K562 (cell line): Measurements from ENCODE around the gene BHLHE40. TPM values are rescaled to one million over a fixed set of nuclear protein-coding genes. Genes with fewer than 3 reads are reported as not detected.
A peak's percentile ranks its signal among the peaks of the same experiment; 100 is the strongest.

Experiments used
- FIP1L1 ChIP-seq: fragments of 200-400 bp; formaldehyde crosslinking; IDR thresholded peaks from 2 replicates; pipeline ENCODE4 v1.6.1; 2018; ENCODE audit warnings: mild to moderate bottlenecking, low read depth, low read length; ENCODE audit not compliant: poor library complexity, severe bottlenecking
- HBP1 ChIP-seq: fragments of 450-650 bp; formaldehyde crosslinking; IDR thresholded peaks from 2 replicates; pipeline ENCODE4 v1.4.0; 2022; ENCODE audit warnings: missing genetic modification characterization
- KLF13 ChIP-seq: fragments of 450-650 bp; IDR thresholded peaks from 2 replicates; pipeline ENCODE4 v1.6.1; 2016; ENCODE audit warnings: missing genetic modification characterization, low read depth, mild to moderate bottlenecking, missing compliant biosample characterization, moderate library complexity, borderline replicate concordance
- MITF ChIP-seq: IDR thresholded peaks from 2 replicates; pipeline ENCODE4 v1.6.1; 2014; ENCODE audit warnings: antibody characterized with exemption
- POLR2H ChIP-seq: IDR thresholded peaks from 2 replicates; pipeline ENCODE4 v1.6.1; 2016; ENCODE audit warnings: missing genetic modification characterization, low read depth, mild to moderate bottlenecking, control low read depth, missing compliant biosample characterization, moderate library complexity
- SMARCA4 ChIP-seq: fragments of 450-650 bp; IDR thresholded peaks from 2 replicates; pipeline ENCODE4 v1.6.1; 2016
- TEAD2 ChIP-seq: fragments of 450-650 bp; IDR thresholded peaks from 2 replicates; pipeline ENCODE4 v1.6.1; 2016; ENCODE audit warnings: missing genetic modification characterization, control low read depth, missing compliant biosample characterization
- ZNF23 ChIP-seq: fragments of 250-450 bp; sonication (Bioruptor Pico); IDR thresholded peaks from 2 replicates; pipeline ENCODE4 v1.4.0; 2020; ENCODE audit warnings: mild to moderate bottlenecking
- ZNF57 ChIP-seq: fragments of 450-650 bp; formaldehyde crosslinking; IDR thresholded peaks from 2 replicates; pipeline ENCODE4 v1.4.0; 2020; ENCODE audit warnings: mild to moderate bottlenecking, moderate library complexity
- ZNF77 ChIP-seq: fragments of 250-450 bp; sonication (Bioruptor Pico); IDR thresholded peaks from 2 replicates; pipeline ENCODE4 v1.5.0; 2020
- polyA plus RNA-seq, 8 experiments: library from polyadenylated mRNA; depleted of rRNA in 4 of 8; stranded (reverse) in 5 of 8; unstranded in 3 of 8; fragments of >200 nt; fragmentation: Nextera tagmentation in 2 of 8; fragmentation: Illumina TruSeq in 1 of 8; extraction: Ambion mirVana in 2 of 8; extraction: Trizol in 1 of 8; gene quantifications; 2 replicates each; pipeline versions ENCODE4 v1.2.1 to v1.2.3, GENCODE V29; 2011 to 2014; ENCODE audit warnings: inconsistent platforms in 1 of 8, missing spikeins in 1 of 8
- total RNA-seq, 7 experiments: library from RNA; depleted of rRNA in 6 of 7; stranded (reverse); fragments of >200 nt in 6 of 7; fragmentation: Illumina TruSeq in 2 of 7; extraction: Trizol in 2 of 7; gene quantifications; 2 replicates each; pipeline versions ENCODE4 v1.2.1 to v1.2.3, GENCODE V29; 2011 to 2021; ENCODE audit warnings: low replicate concordance in 1 of 7
- TF ChIP-seq, protein P1 (sequence below), 2 experiments: IDR thresholded peaks; 2 replicates each; pipeline ENCODE4 v1.6.1; 2011; ENCODE audit warnings: borderline replicate concordance in 1 of 2, control low read depth in 1 of 2, low read depth in 1 of 2, low read length in 1 of 2, mild to moderate bottlenecking in 1 of 2, mixed read lengths in 1 of 2, moderate library complexity in 1 of 2; ENCODE audit not compliant: insufficient read depth in 1 of 2, insufficient read length in 1 of 2, poor library complexity in 1 of 2, severe bottlenecking in 1 of 2; ENCODE audit errors: extremely low read depth in 1 of 2

Gene BHLHE40
- total and polyA plus RNA-seq, 9 of the 15 experiments (the other 6 are each of a cell fraction or from before 2014, with no cell fraction given), result 12.0 to 83.9 (median 31.4) TPM

GRCh38 chr3:4981665-4982494 lies 2.6 kb downstream of the BHLHE40 start (continued):
- TF ChIP-seq MITF, result no peak
- TF ChIP-seq SMARCA4, result peak; percentile 72
- no peak for TF ChIP-seq ZNF77
- peak; percentile 20; the same call in 1 of the 2 replicates for TF ChIP-seq TEAD2 (tag)
- no peak for TF ChIP-seq KLF13 (tag)
- no peak for TF ChIP-seq FIP1L1
- no peak for TF ChIP-seq HBP1
- no peak for TF ChIP-seq ZNF57 (CRISPR knock-in tag)
- TF ChIP-seq, protein P1, sequence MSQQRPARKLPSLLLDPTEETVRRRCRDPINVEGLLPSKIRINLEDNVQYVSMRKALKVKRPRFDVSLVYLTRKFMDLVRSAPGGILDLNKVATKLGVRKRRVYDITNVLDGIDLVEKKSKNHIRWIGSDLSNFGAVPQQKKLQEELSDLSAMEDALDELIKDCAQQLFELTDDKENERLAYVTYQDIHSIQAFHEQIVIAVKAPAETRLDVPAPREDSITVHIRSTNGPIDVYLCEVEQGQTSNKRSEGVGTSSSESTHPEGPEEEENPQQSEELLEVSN (IDR thresholded peaks at IDR 0.05; ENCODE audit: borderline replicate concordance in 1 of 2, extremely low read depth in 1 of 2, insufficient read depth in 1 of 2, insufficient read length in 1 of 2, low read depth in 1 of 2, low read length in 1 of 2, poor library complexity in 1 of 2, severe bottlenecking in 1 of 2), result no peak
- no peak for TF ChIP-seq POLR2H (tag)
- peak; percentile 25; the same call in 1 of the 2 replicates for TF ChIP-seq ZNF23 (CRISPR knock-in tag)
